HepG2 (cell line): ENCODE data around the gene LDHAL6B. TPM values are rescaled to one million over a fixed set of nuclear protein-coding genes. Genes with fewer than 3 reads are reported as not detected.

Source experiments
- ATF7 ChIP-seq, 2 experiments: fragments of 450-650 bp in 1 of 2; sonication (generic) in 1 of 2; formaldehyde crosslinking in 1 of 2; IDR thresholded peaks; 2 replicates each; pipeline versions ENCODE4 v1.4.0 to v1.6.1; 2016 to 2020; ENCODE audit warnings: antibody characterized with exemption in 1 of 2, mild to moderate bottlenecking in 1 of 2, missing genetic modification reagents in 1 of 2
- ATRX ChIP-seq: sonication (generic); formaldehyde crosslinking; IDR thresholded peaks from 2 replicates; pipeline ENCODE4 v1.4.0; 2020; ENCODE audit warnings: missing genetic modification reagents, borderline replicate concordance
- BRD4 ChIP-seq: sonication (generic); formaldehyde crosslinking; IDR thresholded peaks from 2 replicates; pipeline ENCODE4 v1.4.0; 2020; ENCODE audit warnings: missing genetic modification reagents
- HDAC6 ChIP-seq: fragments of 200-600 bp; sonication (generic); IDR thresholded peaks from 2 replicates; pipeline ENCODE4 v1.7.0; 2017; ENCODE audit warnings: mild to moderate bottlenecking, antibody characterized with exemption, low read length, low read depth
- HOXA7 ChIP-seq: sonication (generic); formaldehyde crosslinking; IDR thresholded peaks from 2 replicates; pipeline ENCODE4 v1.8.1; 2022; ENCODE audit warnings: mild to moderate bottlenecking, missing genetic modification reagents, moderate library complexity
- IKZF5 ChIP-seq: IDR thresholded peaks from 2 replicates; pipeline ENCODE4 v1.6.1; 2018; ENCODE audit warnings: missing genetic modification reagents, mild to moderate bottlenecking, missing compliant biosample characterization
- ISX ChIP-seq: sonication (generic); formaldehyde crosslinking; conservative IDR thresholded peaks from 2 replicates; pipeline ENCODE4 v1.5.0; 2020; ENCODE audit warnings: missing genetic modification reagents
- KLF12 ChIP-seq: sonication (generic); formaldehyde crosslinking; IDR thresholded peaks from 2 replicates; pipeline ENCODE4 v1.4.0; 2020; ENCODE audit warnings: missing genetic modification reagents, borderline replicate concordance
- KLF15 ChIP-seq: sonication (generic); formaldehyde crosslinking; IDR thresholded peaks from 2 replicates; pipeline ENCODE4 v1.8.1; 2023; ENCODE audit warnings: borderline replicate concordance, mild to moderate bottlenecking, inconsistent platforms, missing genetic modification reagents, mixed read lengths
- MTF1 ChIP-seq: sonication (generic); formaldehyde crosslinking; IDR thresholded peaks from 2 replicates; pipeline ENCODE4 v1.5.0; 2020; ENCODE audit warnings: missing genetic modification reagents
- MXD4 ChIP-seq: IDR thresholded peaks from 2 replicates; pipeline ENCODE4 v1.6.1; 2016; ENCODE audit warnings: mild to moderate bottlenecking, missing biosample characterization, missing genetic modification reagents
- PAX8 ChIP-seq: sonication (generic); formaldehyde crosslinking; IDR thresholded peaks from 2 replicates; pipeline ENCODE4 v1.8.0; 2022; ENCODE audit warnings: mild to moderate bottlenecking, missing genetic modification reagents, borderline replicate concordance
- SALL2 ChIP-seq: sonication (generic); formaldehyde crosslinking; IDR thresholded peaks from 2 replicates; pipeline ENCODE4 v1.8.1; 2023; ENCODE audit warnings: mild to moderate bottlenecking, missing genetic modification reagents, inconsistent platforms
- SCMH1 ChIP-seq: sonication (generic); formaldehyde crosslinking; IDR thresholded peaks from 2 replicates; pipeline ENCODE4 v1.9.0; 2021; ENCODE audit warnings: missing genetic modification reagents, mild to moderate bottlenecking, borderline replicate concordance
- TCF7 ChIP-seq: sonication (generic); IDR thresholded peaks from 2 replicates; pipeline ENCODE4 v1.6.1; 2016; ENCODE audit warnings: antibody characterized with exemption, low read depth
- THAP7 ChIP-seq: sonication (generic); formaldehyde crosslinking; IDR thresholded peaks from 2 replicates; pipeline ENCODE4 v1.8.1; 2023; ENCODE audit warnings: mild to moderate bottlenecking, missing genetic modification reagents
- TP53 ChIP-seq: sonication (generic); formaldehyde crosslinking; conservative IDR thresholded peaks from 2 replicates; pipeline ENCODE4 v1.4.0; 2020; ENCODE audit warnings: missing genetic modification reagents
- ZIK1 ChIP-seq: sonication (generic); formaldehyde crosslinking; IDR thresholded peaks from 2 replicates; pipeline ENCODE4 v1.5.0; 2020; ENCODE audit warnings: mild to moderate bottlenecking, low read depth, missing genetic modification reagents, borderline replicate concordance
- ZNF292 ChIP-seq: sonication (generic); formaldehyde crosslinking; IDR thresholded peaks from 2 replicates; pipeline ENCODE4 v1.8.1; 2022; ENCODE audit warnings: mild to moderate bottlenecking, low read depth, missing genetic modification reagents, borderline replicate concordance
- ZNF3 ChIP-seq: IDR thresholded peaks from 2 replicates; pipeline ENCODE4 v1.7.0; 2017; ENCODE audit warnings: inconsistent platforms
- ZNF431 ChIP-seq: sonication (generic); formaldehyde crosslinking; IDR thresholded peaks from 2 replicates; pipeline ENCODE4 v1.9.0; 2022; ENCODE audit warnings: missing genetic modification reagents, low read depth, mild to moderate bottlenecking, borderline replicate concordance
- ZNF547 ChIP-seq: sonication (generic); formaldehyde crosslinking; IDR thresholded peaks from 2 replicates; pipeline ENCODE4 v1.5.1; 2020; ENCODE audit warnings: mild to moderate bottlenecking, missing genetic modification reagents
- ZNF563 ChIP-seq: sonication (generic); formaldehyde crosslinking; IDR thresholded peaks from 2 replicates; pipeline ENCODE4 v1.8.0; 2022; ENCODE audit warnings: mild to moderate bottlenecking, moderate library complexity, missing genetic modification reagents
- ZNF713 ChIP-seq: sonication (generic); formaldehyde crosslinking; IDR thresholded peaks from 2 replicates; pipeline ENCODE4 v1.4.0; 2020; ENCODE audit warnings: mild to moderate bottlenecking, missing genetic modification reagents
- ZNF780A ChIP-seq: sonication (generic); formaldehyde crosslinking; IDR thresholded peaks from 2 replicates; pipeline ENCODE4 v1.8.0; 2022; ENCODE audit warnings: mild to moderate bottlenecking, missing genetic modification reagents, moderate library complexity
- ZNF784 ChIP-seq: sonication (generic); formaldehyde crosslinking; IDR thresholded peaks from 2 replicates; pipeline ENCODE4 v1.5.1; 2020; ENCODE audit warnings: missing genetic modification reagents, mild to moderate bottlenecking, borderline replicate concordance
- ZNF891 ChIP-seq: sonication (generic); formaldehyde crosslinking; IDR thresholded peaks from 2 replicates; pipeline ENCODE4 v1.5.0; 2020; ENCODE audit warnings: mild to moderate bottlenecking, missing genetic modification reagents
- ZSCAN22 ChIP-seq: sonication (generic); formaldehyde crosslinking; IDR thresholded peaks from 2 replicates; pipeline ENCODE4 v1.4.0; 2020; ENCODE audit warnings: mild to moderate bottlenecking, missing genetic modification reagents
- polyA plus RNA-seq, 8 experiments: library from polyadenylated mRNA; depleted of rRNA in 3 of 8; stranded (reverse) in 7 of 8; unstranded in 1 of 8; fragments of >200 nt; fragmentation: Illumina TruSeq in 4 of 8; extraction: Trizol in 4 of 8; gene quantifications; 2 replicates each; pipeline versions ENCODE4 v1.2.1 to v1.2.3, GENCODE V29; 2011 to 2016; ENCODE audit warnings: low read depth in 4 of 8, missing spikeins in 1 of 8, mixed read lengths in 1 of 8; ENCODE audit not compliant: insufficient read depth in 1 of 8
- total RNA-seq, 5 experiments: library from RNA; depleted of rRNA; stranded (reverse); fragments of >200 nt; fragmentation: Illumina TruSeq; extraction: Trizol; gene quantifications; 2 replicates each; pipeline ENCODE4 v1.2.3, GENCODE V29; 2016; ENCODE audit warnings: low read depth in 1 of 5
- TF ChIP-seq, protein P1 (sequence below): sonication (generic); formaldehyde crosslinking; IDR thresholded peaks from 2 replicates; pipeline ENCODE4 v1.8.0; 2022; ENCODE audit warnings: mild to moderate bottlenecking, missing genetic modification reagents, borderline replicate concordance

Gene LDHAL6B
- total and polyA plus RNA-seq, 2 of the 13 experiments (the other 11 are each of a cell fraction or from before 2014, with no cell fraction given), result not detected

GRCh38 chr15:59255680-59256336 is 49.2 kb downstream of the LDHAL6B start (continued):
- TF ChIP-seq SCMH1 (CRISPR knock-in tag), result no peak
- no peak for TF ChIP-seq ZNF780A
- TF ChIP-seq MTF1, result no peak
- no peak for TF ChIP-seq ZNF292 (CRISPR knock-in tag)
- TF ChIP-seq ZNF3 (CRISPR knock-in tag), result no peak
- TF ChIP-seq ISX, result no peak
- no peak for TF ChIP-seq ZNF431 (CRISPR knock-in tag)
- no peak for TF ChIP-seq KLF15 (CRISPR knock-in tag)
- TF ChIP-seq TP53 (CRISPR knock-in tag), result no peak
- TF ChIP-seq KLF12 (CRISPR knock-in tag), result no peak
- TF ChIP-seq, protein P1, sequence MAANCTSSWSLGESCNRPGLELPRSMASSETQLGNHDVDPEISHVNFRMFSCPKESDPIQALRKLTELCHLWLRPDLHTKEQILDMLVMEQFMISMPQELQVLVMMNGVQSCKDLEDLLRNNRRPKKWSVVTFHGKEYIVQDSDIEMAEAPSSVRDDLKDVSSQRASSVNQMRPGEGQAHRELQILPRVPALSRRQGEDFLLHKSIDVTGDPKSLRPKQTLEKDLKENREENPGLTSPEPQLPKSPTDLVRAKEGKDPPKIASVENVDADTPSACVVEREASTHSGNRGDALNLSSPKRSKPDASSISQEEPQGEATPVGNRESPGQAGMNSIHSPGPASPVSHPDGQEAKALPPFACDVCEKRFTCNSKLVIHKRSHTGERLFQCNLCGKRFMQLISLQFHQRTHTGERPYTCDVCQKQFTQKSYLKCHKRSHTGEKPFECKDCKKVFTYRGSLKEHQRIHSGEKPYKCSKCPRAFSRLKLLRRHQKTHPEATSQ (CRISPR knock-in tag), result no peak
- TF ChIP-seq IKZF5, result no peak
- TF ChIP-seq ZNF563 (CRISPR knock-in tag), result no peak
- peak; percentile 67 for TF ChIP-seq TCF7
- TF ChIP-seq ZIK1 (CRISPR knock-in tag), result no peak
- TF ChIP-seq PAX8, result no peak
- TF ChIP-seq BRD4, result no peak
- TF ChIP-seq HOXA7, result no peak
- no peak for TF ChIP-seq ATRX (CRISPR knock-in tag)
- peak; percentile 57 for TF ChIP-seq ATF7 (IDR thresholded peaks at IDR 0.05)
- TF ChIP-seq ATF7 (CRISPR knock-in tag; IDR thresholded peaks at IDR 0.05), result no peak
- no peak for TF ChIP-seq HDAC6
- no peak for TF ChIP-seq ZNF891 (CRISPR knock-in tag)
- no peak for TF ChIP-seq THAP7 (CRISPR knock-in tag)
- TF ChIP-seq SALL2 (CRISPR knock-in tag), result no peak
- no peak for TF ChIP-seq ZNF547 (CRISPR knock-in tag)
- TF ChIP-seq MXD4 (CRISPR knock-in tag), result no peak
- no peak for TF ChIP-seq ZSCAN22
- no peak for TF ChIP-seq ZNF713 (CRISPR knock-in tag)
- no peak for TF ChIP-seq ZNF784 (CRISPR knock-in tag)
